Measurements from ENCODE around the gene CNPPD1.

The CNPPD1 gene

DNA sequence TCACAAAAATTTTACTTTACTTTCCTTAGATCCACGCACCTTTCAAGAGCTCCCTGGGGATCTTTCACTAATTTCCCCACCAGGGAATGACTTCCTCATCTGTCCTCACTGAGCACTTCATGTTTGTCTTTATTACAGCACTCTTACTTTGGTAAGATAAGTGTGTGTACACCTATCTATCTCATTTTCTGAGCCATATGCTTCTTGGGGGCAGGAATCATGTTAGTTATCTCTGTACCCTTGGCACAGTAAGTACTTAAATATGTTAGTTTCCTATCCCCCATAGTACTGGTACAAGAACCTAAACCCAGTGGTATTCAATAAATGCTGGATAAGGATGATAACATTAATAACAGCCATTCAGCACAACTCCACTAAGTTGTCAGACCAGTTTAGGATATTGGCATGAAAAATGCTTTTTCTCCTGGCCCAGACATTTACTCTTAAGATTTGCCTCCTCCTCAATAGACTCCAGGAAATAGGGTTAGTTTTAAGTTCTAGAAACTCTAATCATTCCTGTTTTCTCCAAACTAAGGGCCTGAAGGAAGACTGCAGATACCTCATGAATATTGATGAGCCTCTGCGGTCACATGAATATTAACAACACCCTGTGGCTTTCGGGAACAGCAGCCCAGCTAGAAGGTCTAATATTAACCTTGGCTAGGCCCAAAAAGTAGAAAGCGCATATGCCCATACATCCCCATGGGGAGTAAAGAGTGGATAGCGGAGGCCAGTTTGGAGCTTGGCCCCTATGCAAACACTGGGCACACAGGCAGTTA is 54.3 kb downstream of the CNPPD1 start:
- DNase-seq (ENCODE audit: low read depth, low spot score) = peak; percentile 82
